Fibroblast of lung (primary cell): ENCODE measurements around the gene ZNF699. TPM values are rescaled to one million over a fixed set of nuclear protein-coding genes. Genes with fewer than 3 reads are reported as not detected.
"Not testable (repeated sequence)": the region's sequence is repeated elsewhere in the genome, so short reads cannot be mapped to it uniquely, and the experiment has no call there.

ENCODE experiments used
- DNase-seq, 2 donors: peaks; one replicate each; pipeline versions ENCODE4 v3.0.0 to v3.0.0-alpha.2; 2010; ENCODE audit warnings: low read depth in 2 of 2
- H2AFZ ChIP-seq: 2 replicates; pipeline ENCODE4 v1.5.1; 2012; ENCODE audit warnings: low read length, control low read depth, inconsistent platforms
- H3K27ac ChIP-seq: 2 replicates; pipeline ENCODE4 v1.5.1; 2011; ENCODE audit warnings: low read length, control low read depth; ENCODE audit not compliant: insufficient read depth
- H3K27me3 ChIP-seq: 2 replicates; pipeline ENCODE4 v1.5.1; 2011; ENCODE audit warnings: mild to moderate bottlenecking, low read length; ENCODE audit not compliant: control insufficient read depth, insufficient read depth
- H3K36me3 ChIP-seq: 2 replicates; pipeline ENCODE4 v1.5.1; 2011; ENCODE audit warnings: low read length; ENCODE audit not compliant: control insufficient read depth, insufficient read depth
- H3K4me1 ChIP-seq: 2 replicates; pipeline ENCODE4 v1.5.1; 2011; ENCODE audit warnings: low read length; ENCODE audit not compliant: control insufficient read depth, insufficient read depth; ENCODE audit errors: extremely low read depth
- H3K4me2 ChIP-seq: 2 replicates; pipeline ENCODE4 v1.5.1; 2011; ENCODE audit warnings: low read length, control low read depth; ENCODE audit not compliant: insufficient read depth; ENCODE audit errors: extremely low read depth
- H3K4me3 ChIP-seq, 4 experiments: fragments of 200-600 bp in 1 of 4; sonication (generic) in 1 of 4; replicated peaks in 1 of 4; 2 replicates each; pipeline ENCODE4 v1.5.1; 2011 to 2016; ENCODE audit warnings: low read length in 4 of 4, low read depth in 3 of 4, mild to moderate bottlenecking in 3 of 4, control low read depth in 2 of 4, inconsistent platforms in 1 of 4, mixed read lengths in 1 of 4; ENCODE audit not compliant: insufficient read depth in 1 of 4; ENCODE audit errors: control extremely low read depth in 1 of 4
- H3K79me2 ChIP-seq: 2 replicates; pipeline ENCODE4 v1.5.1; 2012; ENCODE audit warnings: mild to moderate bottlenecking, low read length, inconsistent platforms; ENCODE audit not compliant: control insufficient read depth, insufficient read depth
- H3K9ac ChIP-seq: 2 replicates; pipeline ENCODE4 v1.5.1; 2011; ENCODE audit warnings: mild to moderate bottlenecking, low read length, control low read depth; ENCODE audit not compliant: insufficient read depth
- H3K9me3 ChIP-seq: 2 replicates; pipeline ENCODE4 v1.5.1; 2012; ENCODE audit warnings: low read depth, low read length; ENCODE audit not compliant: control insufficient read depth, insufficient read depth
- H4K20me1 ChIP-seq: 2 replicates; pipeline ENCODE4 v1.5.1; 2011; ENCODE audit warnings: low read length; ENCODE audit not compliant: control insufficient read depth, insufficient read depth; ENCODE audit errors: extremely low read depth
- CTCF ChIP-seq, 2 donors: IDR thresholded peaks in 1 of 2; conservative IDR thresholded peaks in 1 of 2; 1 replicate in 1 of 2; 2 replicates in 1 of 2; pipeline ENCODE4 v1.5.1; 2011 to 2012; ENCODE audit warnings: low read length in 2 of 2, control low read depth in 1 of 2, inconsistent platforms in 1 of 2, low read depth in 1 of 2, mild to moderate bottlenecking in 1 of 2
- EZH2 ChIP-seq: IDR thresholded peaks from 2 replicates; pipeline ENCODE4 v1.5.1; 2012; ENCODE audit warnings: low read length, control low read depth, mild to moderate bottlenecking; ENCODE audit errors: missing control alignments
- polyA plus RNA-seq, 2 donors: library from polyadenylated mRNA; depleted of rRNA in 1 of 2; stranded (reverse) in 1 of 2; unstranded in 1 of 2; fragments of >200 nt; gene quantifications; 2 replicates each; pipeline ENCODE4 v1.2.1, GENCODE V29; 2011 to 2012; ENCODE audit warnings: missing spikeins in 1 of 2
- total RNA-seq: library from RNA; depleted of rRNA; stranded (reverse); fragments of >200 nt; gene quantifications from 2 replicates; pipeline ENCODE4 v1.2.1, GENCODE V29; 2014

ZNF699 gene
- total and polyA plus RNA-seq, 2 donors (not counting 1 experiment from before 2014, with no cell fraction given), result 4.0 to 20.5 TPM

GRCh38 chr19:9324584-9324962 is 14.9 kb upstream of the ZNF699 start:
- peak overlapping the region; percentile 63 for H2AFZ ChIP-seq
- H3K27ac ChIP-seq, result peak overlapping the region; percentile 70
- no peaks in the 10 kb centered on the region for H3K4me1 ChIP-seq
- H3K9ac ChIP-seq, result peak overlapping the region; percentile 66
- H3K36me3 ChIP-seq, result no peaks in the 10 kb centered on the region
- TF ChIP-seq CTCF (conservative IDR thresholded peaks at IDR 0.05 in 1 of 2, IDR thresholded peaks at IDR 0.05 in 1 of 2; ENCODE audit: low read depth in 1 of 2, low read length in 2 of 2) (no peak), EZH2 (no peak)
- H4K20me1 ChIP-seq, result no peaks in the 10 kb centered on the region
- no peaks in the 10 kb centered on the region for H3K79me2 ChIP-seq
- H3K9me3 ChIP-seq, result no peaks in the 10 kb centered on the region
- peak overlapping the region; percentile 67 for H3K4me2 ChIP-seq
- no peaks in the 10 kb centered on the region for H3K27me3 ChIP-seq
- DNase-seq, result no peak
- H3K4me3 ChIP-seq, result peak overlapping the region; percentile 70 to 88 (median 71)

GRCh38 chr19:9323919-9324583 is 14.4 kb upstream of the ZNF699 start, which contains the start of gene ZNF559:
Gene ZNF559 (plus strand): TSS chr19:9324179. CDS start chr19:9338550, 14,371 bp downstream.
- H3K9ac ChIP-seq, result peak within 1 kb of the TSS; percentile 66
- no peaks in the 10 kb centered on the region for H3K36me3 ChIP-seq
- H3K4me1 ChIP-seq, result no peaks in the 10 kb centered on the region
- H3K4me3 ChIP-seq, result peak within 1 kb of the TSS; percentile 70 to 88 (median 71)
- peak; percentile 94 to 96 for DNase-seq
- peak within 1 kb of the TSS; percentile 99 for H2AFZ ChIP-seq
- no peaks in the 10 kb centered on the region for H3K79me2 ChIP-seq
- peak within 1 kb of the TSS; percentile 70 for H3K27ac ChIP-seq
- H3K9me3 ChIP-seq, result no peaks in the 10 kb centered on the region
- peak within 1 kb of the TSS; percentile 83 for H3K4me2 ChIP-seq
- TF ChIP-seq EZH2 (no peak), CTCF (conservative IDR thresholded peaks at IDR 0.05 in 1 of 2, IDR thresholded peaks at IDR 0.05 in 1 of 2; ENCODE audit: low read depth in 1 of 2, low read length in 2 of 2) (peak; percentile 11 to 38)
- H4K20me1 ChIP-seq, result no peaks in the 10 kb centered on the region
- H3K27me3 ChIP-seq, result no peaks in the 10 kb centered on the region

GRCh38 chr19:9323557-9323918 is 13.9 kb upstream of the ZNF699 start:
- Histone ChIP-seq H2AFZ (peak overlapping the region; percentile 99), H3K4me3 (peak overlapping the region; percentile 70 to 88 (median 71)), H3K27ac (peak overlapping the region; percentile 70), H3K27me3 (no peaks in the 10 kb centered on the region), H3K9ac (peak overlapping the region; percentile 43), H4K20me1 (no peaks in the 10 kb centered on the region), H3K36me3 (no peaks in the 10 kb centered on the region), H3K9me3 (no peaks in the 10 kb centered on the region), H3K79me2 (no peaks in the 10 kb centered on the region), H3K4me2 (peak overlapping the region; percentile 83), H3K4me1 (no peaks in the 10 kb centered on the region)
- DNase-seq, result peak; percentile 86 to 90
- no peak for TF ChIP-seq EZH2
- no peak for TF ChIP-seq CTCF (conservative IDR thresholded peaks at IDR 0.05 in 1 of 2, IDR thresholded peaks at IDR 0.05 in 1 of 2; ENCODE audit: low read depth in 1 of 2, low read length in 2 of 2)

GRCh38 chr19:9322201-9322600 is 12.6 kb upstream of the ZNF699 start:
- not testable (repeated sequence) for H3K4me1 ChIP-seq, DNase-seq, H3K9ac ChIP-seq

GRCh38 chr19:9321756-9322155 is 12.1 kb upstream of the ZNF699 start:
- H3K4me3 ChIP-seq, H3K4me1 ChIP-seq, H3K9ac ChIP-seq, H3K27me3 ChIP-seq, H4K20me1 ChIP-seq, H3K27ac ChIP-seq, DNase-seq, H3K4me2 ChIP-seq, H3K36me3 ChIP-seq, H3K9me3 ChIP-seq, H2AFZ ChIP-seq, H3K79me2 ChIP-seq: not testable (repeated sequence)

More at GRCh38 chr19:9322201-9322600, 12.6 kb upstream of the ZNF699 start:
- H2AFZ ChIP-seq, H3K79me2 ChIP-seq, H3K27me3 ChIP-seq, H3K4me3 ChIP-seq, H3K9me3 ChIP-seq, H4K20me1 ChIP-seq, H3K27ac ChIP-seq, H3K36me3 ChIP-seq, H3K4me2 ChIP-seq: not testable (repeated sequence)
